ENCODE measurements around the gene NDUFA13. TPM values are rescaled to one million over a fixed set of nuclear protein-coding genes. Genes with fewer than 3 reads are reported as not detected.

NDUFA13 gene
- total and polyA plus RNA-seq, 2 donors: 219 to 433 TPM

DNA sequence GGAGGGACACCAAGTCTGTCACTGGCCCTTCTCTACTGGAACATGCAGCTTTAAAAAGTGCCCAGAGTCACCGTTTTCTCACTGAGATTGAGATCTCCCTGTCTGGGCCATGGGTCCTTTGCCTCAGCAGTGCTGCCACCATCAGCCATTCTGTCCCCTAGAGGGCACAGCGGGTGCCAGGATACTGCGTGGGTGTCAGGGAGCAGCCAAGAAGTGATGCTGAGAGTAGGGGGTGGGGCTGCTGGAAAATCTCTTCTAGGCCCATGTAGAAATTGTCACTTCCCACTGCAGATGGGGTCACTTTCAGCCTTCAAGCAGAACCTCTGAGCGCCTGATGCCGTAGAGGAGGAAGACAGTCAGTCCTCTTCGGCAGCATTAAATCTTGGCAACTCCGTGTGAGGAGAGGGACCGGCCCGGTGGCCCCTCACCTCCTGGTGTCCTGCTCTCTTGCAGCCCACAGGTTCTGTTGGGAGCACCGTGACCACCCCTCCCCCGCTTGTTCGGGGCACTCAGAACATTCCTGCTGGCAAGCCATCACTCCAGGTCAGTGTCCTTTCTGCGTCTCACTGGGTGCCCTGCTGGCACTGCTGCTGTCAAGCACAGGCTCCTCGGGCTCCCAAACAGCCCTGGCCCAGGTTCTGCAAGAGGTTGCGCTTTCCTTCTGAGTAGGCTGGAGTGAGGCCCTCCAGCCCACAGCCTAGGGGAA is 22.0 kb upstream of the NDUFA13 start:
- WGBS: 96% methylated on average over 15 of the region's 15 CpGs
- no peak for DNase-seq (ENCODE audit: low read depth in 6 of 9, low spot score in 9 of 9)
- peaks cover 13 to 16% of the 10 kb centered on the region in 2 donors for H3K4me1 ChIP-seq (ENCODE audit: control insufficient read depth in 2 of 2, insufficient read depth in 2 of 2, low read length in 2 of 2)
- H3K27me3 ChIP-seq (ENCODE audit: control insufficient read depth in 2 of 2, insufficient read depth in 1 of 2, low read length in 1 of 2): no peaks in the 10 kb centered on the region
- no peak overlapping the region for H3K27ac ChIP-seq (ENCODE audit: low read depth in 1 of 2, low read length in 1 of 2)
- peaks cover 76 to 78% of the 10 kb centered on the region in 2 donors for H3K36me3 ChIP-seq (ENCODE audit: control insufficient read depth in 2 of 2, insufficient read depth in 2 of 2, low read length in 1 of 2)
- H3K9me3 ChIP-seq (ENCODE audit: control insufficient read depth in 2 of 2, insufficient read depth in 1 of 2, low read length in 1 of 2): no peaks in the 10 kb centered on the region
- H3K4me3 ChIP-seq (ENCODE audit: low read length in 2 of 2): no peak overlapping the region

DNA sequence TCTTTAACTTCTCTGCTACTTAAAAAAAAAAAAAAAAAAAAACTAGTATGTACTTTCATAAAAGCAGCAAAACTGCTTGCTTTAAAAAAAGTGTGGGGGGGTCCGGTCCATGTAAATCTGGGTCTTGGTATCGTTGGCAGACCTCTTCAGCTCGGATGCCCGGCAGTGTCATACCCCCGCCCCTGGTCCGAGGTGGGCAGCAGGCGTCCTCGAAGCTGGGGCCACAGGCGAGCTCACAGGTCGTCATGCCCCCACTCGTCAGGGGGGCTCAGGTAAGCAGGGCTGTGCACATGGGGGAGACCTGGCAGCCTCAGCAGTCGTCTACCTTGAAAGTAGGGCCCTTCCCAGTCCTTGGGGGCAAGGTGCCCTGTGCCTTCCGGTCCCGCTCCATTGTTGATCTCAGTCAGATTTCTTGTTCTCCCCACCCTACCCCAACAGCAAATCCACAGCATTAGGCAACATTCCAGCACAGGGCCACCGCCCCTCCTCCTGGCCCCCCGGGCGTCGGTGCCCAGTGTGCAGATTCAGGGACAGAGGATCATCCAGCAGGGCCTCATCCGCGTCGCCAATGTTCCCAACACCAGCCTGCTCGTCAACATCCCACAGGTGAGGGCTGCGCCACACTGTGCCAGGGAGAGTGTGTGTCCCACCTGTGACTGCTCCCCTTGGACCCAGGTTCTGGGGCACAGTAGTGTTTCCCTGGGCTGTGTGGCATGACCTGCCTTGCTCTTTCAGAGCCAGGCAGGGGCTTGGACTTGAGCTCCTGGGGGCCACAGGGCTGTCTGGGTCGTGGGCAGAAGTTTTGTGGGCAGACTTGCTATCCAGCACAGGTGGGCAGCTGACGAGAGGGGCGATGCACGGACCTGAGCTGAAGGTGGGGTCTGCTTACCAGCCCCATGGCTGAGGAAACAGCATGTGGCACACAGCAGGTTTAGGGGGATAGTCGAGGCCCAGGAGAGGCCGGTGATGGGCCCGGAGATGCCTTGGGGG is 20.1 kb upstream of the NDUFA13 start:
- WGBS: 97% methylated on average over 30 of the region's 30 CpGs
- H3K4me3 ChIP-seq (ENCODE audit: low read length in 2 of 2): no peak overlapping the region
- peaks cover 0 to 1% of the 10 kb centered on the region in 2 donors for H3K9me3 ChIP-seq (ENCODE audit: control insufficient read depth in 2 of 2, insufficient read depth in 1 of 2, low read length in 1 of 2)
- no peaks in the 10 kb centered on the region for H3K27me3 ChIP-seq (ENCODE audit: control insufficient read depth in 2 of 2, insufficient read depth in 1 of 2, low read length in 1 of 2)
- no peak for DNase-seq (ENCODE audit: low read depth in 6 of 9, low spot score in 9 of 9)
- peaks cover 90 to 94% of the 10 kb centered on the region in 2 donors for H3K36me3 ChIP-seq (ENCODE audit: control insufficient read depth in 2 of 2, insufficient read depth in 2 of 2, low read length in 1 of 2)
- H3K27ac ChIP-seq (ENCODE audit: low read depth in 1 of 2, low read length in 1 of 2): no peak overlapping the region
- H3K4me1 ChIP-seq (ENCODE audit: control insufficient read depth in 2 of 2, insufficient read depth in 2 of 2, low read length in 2 of 2): no peaks in the 10 kb centered on the region

DNA sequence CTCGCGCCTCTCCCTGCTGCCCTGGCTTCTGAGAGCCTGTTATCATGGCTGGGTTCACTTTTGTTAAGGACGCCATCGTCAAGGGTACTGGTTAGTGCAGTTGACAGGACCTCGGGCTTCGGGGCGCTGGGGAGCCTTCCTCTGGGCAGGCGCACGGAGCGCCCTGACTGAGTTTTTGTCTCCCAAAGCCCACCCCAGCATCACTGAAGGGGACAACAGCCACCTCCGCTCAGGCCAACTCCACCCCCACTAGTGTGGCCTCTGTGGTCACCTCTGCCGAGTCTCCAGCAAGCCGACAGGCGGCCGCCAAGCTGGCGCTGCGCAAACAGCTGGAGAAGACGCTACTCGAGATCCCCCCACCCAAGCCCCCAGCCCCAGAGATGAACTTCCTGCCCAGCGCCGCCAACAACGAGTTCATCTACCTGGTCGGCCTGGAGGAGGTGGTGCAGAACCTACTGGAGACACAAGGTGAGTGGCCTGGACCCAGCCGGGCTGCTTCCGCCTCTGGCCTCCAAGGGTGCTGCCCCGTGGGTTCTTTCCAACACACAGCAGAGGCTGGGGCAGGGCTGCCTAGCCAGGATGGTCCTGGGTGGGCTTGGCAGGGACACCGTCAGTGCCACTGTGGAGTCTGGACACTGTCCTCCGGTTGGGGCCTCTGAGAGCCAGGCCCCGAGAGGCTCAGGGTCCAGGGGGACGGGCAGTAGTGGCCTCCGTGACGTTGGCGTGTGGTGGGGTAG is 17.6 kb upstream of the NDUFA13 start:
- Histone ChIP-seq H3K36me3 (ENCODE audit: control insufficient read depth in 2 of 2, insufficient read depth in 2 of 2, low read length in 1 of 2) (peaks cover 93 to 96% of the 10 kb centered on the region in 2 donors), H3K4me3 (ENCODE audit: low read length in 2 of 2) (no peak overlapping the region), H3K27me3 (ENCODE audit: control insufficient read depth in 2 of 2, insufficient read depth in 1 of 2, low read length in 1 of 2) (no peaks in the 10 kb centered on the region), H3K27ac (ENCODE audit: low read depth in 1 of 2, low read length in 1 of 2) (no peak overlapping the region), H3K4me1 (ENCODE audit: control insufficient read depth in 2 of 2, insufficient read depth in 2 of 2, low read length in 2 of 2) (no peaks in the 10 kb centered on the region), H3K9me3 (ENCODE audit: control insufficient read depth in 2 of 2, insufficient read depth in 1 of 2, low read length in 1 of 2) (peaks cover 0 to 1% of the 10 kb centered on the region in 2 donors)
- 98% methylated on average over 33 of the region's 33 CpGs for WGBS
- no peak for DNase-seq (ENCODE audit: low read depth in 6 of 9, low spot score in 9 of 9)

DNA sequence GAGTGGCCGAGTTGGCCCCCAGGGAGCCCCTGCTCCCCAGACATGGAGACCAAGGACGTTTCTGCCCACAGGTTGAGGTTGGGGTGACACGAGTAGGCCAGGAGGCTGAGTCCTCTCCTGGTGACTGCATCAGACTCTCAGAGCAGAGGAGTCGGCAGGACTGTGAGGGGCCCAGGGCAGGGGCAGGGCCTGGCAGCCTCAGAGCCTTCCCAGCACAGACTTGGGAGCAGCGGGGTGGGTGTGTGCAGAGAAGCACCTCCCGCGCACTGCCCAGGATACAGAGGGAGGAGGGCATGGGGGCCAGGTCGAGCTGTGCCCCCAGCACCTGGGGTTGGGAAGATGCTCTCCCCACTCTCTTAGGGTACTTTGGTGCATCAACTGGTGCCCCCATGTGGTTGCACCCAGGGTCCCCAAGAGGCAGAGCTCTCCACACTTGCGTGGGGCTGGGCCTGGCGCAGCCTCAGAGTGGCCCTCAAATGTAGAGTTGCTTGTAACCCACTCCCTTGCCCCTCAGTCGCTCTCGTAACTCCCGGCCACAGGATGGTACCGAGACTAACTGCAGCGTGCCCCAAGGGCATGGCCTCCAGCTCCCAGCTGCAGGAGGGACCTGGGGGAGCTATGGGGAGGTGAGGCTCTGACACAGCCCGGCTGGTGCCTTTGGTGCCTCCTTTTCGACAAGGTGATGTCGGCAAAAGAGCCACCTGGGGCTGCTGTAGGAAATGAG is 16.6 kb upstream of the NDUFA13 start:
- no peak overlapping the region for H3K4me3 ChIP-seq (ENCODE audit: low read length in 2 of 2)
- H3K27me3 ChIP-seq (ENCODE audit: control insufficient read depth in 2 of 2, insufficient read depth in 1 of 2, low read length in 1 of 2): no peaks in the 10 kb centered on the region
- no peaks in the 10 kb centered on the region for H3K4me1 ChIP-seq (ENCODE audit: control insufficient read depth in 2 of 2, insufficient read depth in 2 of 2, low read length in 2 of 2)
- 96% methylated on average over 18 of the region's 18 CpGs for WGBS
- peaks cover 1 to 4% of the 10 kb centered on the region in 2 donors for H3K9me3 ChIP-seq (ENCODE audit: control insufficient read depth in 2 of 2, insufficient read depth in 1 of 2, low read length in 1 of 2)
- no peak overlapping the region for H3K27ac ChIP-seq (ENCODE audit: low read depth in 1 of 2, low read length in 1 of 2)
- DNase-seq (ENCODE audit: low read depth in 6 of 9, low spot score in 9 of 9): no peak
- peaks cover 95 to 96% of the 10 kb centered on the region in 2 donors for H3K36me3 ChIP-seq (ENCODE audit: control insufficient read depth in 2 of 2, insufficient read depth in 2 of 2, low read length in 1 of 2)

DNA sequence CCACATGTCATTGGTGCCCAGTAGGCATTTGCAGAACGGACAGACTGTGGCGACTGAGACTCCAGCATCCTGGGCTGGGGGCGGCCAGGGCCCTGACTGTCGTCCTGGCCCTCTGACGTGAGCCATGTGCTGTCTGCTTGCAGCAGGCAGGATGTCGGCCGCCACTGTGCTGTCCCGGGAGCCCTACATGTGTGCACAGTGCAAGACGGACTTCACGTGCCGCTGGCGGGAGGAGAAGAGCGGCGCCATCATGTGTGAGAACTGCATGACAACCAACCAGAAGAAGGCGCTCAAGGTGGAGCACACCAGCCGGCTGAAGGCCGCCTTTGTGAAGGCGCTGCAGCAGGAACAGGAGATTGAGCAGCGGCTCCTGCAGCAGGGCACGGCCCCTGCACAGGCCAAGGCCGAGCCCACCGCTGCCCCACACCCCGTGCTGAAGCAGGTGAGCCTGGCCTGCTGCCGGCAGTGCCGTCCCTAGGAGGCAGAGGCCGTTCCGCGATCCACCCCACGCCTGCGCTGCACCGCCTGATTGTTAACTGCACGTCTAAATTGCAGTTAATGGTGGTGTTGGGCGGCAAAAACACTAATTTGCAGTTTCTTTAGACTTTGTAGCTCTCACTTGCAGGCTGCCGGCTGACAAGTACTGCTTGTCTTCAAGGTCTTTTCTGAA is 14.9 kb upstream of the NDUFA13 start:
- Histone ChIP-seq H3K36me3 (ENCODE audit: control insufficient read depth in 2 of 2, insufficient read depth in 2 of 2, low read length in 1 of 2) (peaks cover 96 to 100% of the 10 kb centered on the region in 2 donors), H3K27ac (ENCODE audit: low read depth in 1 of 2, low read length in 1 of 2) (no peak overlapping the region), H3K4me3 (ENCODE audit: low read length in 2 of 2) (no peak overlapping the region), H3K9me3 (ENCODE audit: control insufficient read depth in 2 of 2, insufficient read depth in 1 of 2, low read length in 1 of 2) (peaks cover 1 to 4% of the 10 kb centered on the region in 2 donors), H3K4me1 (ENCODE audit: control insufficient read depth in 2 of 2, insufficient read depth in 2 of 2, low read length in 2 of 2) (no peaks in the 10 kb centered on the region), H3K27me3 (ENCODE audit: control insufficient read depth in 2 of 2, insufficient read depth in 1 of 2, low read length in 1 of 2) (no peaks in the 10 kb centered on the region)
- WGBS: 98% methylated on average over 34 of the region's 34 CpGs
- no peak for DNase-seq (ENCODE audit: low read depth in 6 of 9, low spot score in 9 of 9)

DNA sequence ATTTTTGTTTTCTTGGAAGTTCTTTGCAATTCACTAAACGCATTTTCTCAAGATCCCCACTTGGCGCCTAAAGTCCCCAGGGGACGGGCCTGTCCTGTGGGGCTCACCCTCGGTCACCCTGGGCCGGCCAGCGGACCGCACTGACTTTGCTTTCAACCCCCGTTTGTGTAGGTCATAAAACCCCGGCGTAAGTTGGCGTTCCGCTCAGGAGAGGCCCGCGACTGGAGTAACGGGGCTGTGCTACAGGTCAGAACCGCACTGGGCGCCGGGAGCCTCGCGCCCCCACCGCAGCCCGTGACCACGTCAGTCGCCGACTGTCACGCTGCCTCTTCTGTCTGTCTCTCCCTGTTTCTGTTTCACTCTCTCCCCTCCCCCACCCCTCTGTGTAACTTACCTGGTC is 14.2 kb upstream of the NDUFA13 start:
- WGBS: 98% methylated on average over 26 of the region's 26 CpGs
- H3K27me3 ChIP-seq (ENCODE audit: control insufficient read depth in 2 of 2, insufficient read depth in 1 of 2, low read length in 1 of 2): no peaks in the 10 kb centered on the region
- peaks cover 1 to 4% of the 10 kb centered on the region in 2 donors for H3K9me3 ChIP-seq (ENCODE audit: control insufficient read depth in 2 of 2, insufficient read depth in 1 of 2, low read length in 1 of 2)
- no peak overlapping the region for H3K27ac ChIP-seq (ENCODE audit: low read depth in 1 of 2, low read length in 1 of 2)
- no peak overlapping the region for H3K4me3 ChIP-seq (ENCODE audit: low read length in 2 of 2)
- no peak for DNase-seq (ENCODE audit: low read depth in 6 of 9, low spot score in 9 of 9)
- peaks cover 96 to 100% of the 10 kb centered on the region in 2 donors for H3K36me3 ChIP-seq (ENCODE audit: control insufficient read depth in 2 of 2, insufficient read depth in 2 of 2, low read length in 1 of 2)
- no peaks in the 10 kb centered on the region for H3K4me1 ChIP-seq (ENCODE audit: control insufficient read depth in 2 of 2, insufficient read depth in 2 of 2, low read length in 2 of 2)

DNA sequence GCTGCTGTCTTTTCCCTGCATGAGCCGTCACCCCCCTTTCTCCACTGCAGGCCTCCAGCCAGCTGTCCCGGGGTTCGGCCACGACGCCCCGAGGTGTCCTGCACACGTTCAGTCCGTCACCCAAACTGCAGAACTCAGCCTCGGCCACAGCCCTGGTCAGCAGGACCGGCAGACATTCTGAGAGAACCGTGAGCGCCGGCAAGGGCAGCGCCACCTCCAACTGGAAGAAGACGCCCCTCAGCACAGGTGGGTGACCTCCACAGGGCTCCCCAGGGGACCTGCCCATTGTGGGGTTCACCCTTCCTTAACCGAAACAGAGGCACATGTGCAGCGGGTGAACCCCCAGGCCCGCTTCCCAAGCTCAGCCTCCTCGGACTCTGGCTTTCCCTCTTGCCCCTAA is 13.7 kb upstream of the NDUFA13 start:
- Histone ChIP-seq H3K4me1 (ENCODE audit: control insufficient read depth in 2 of 2, insufficient read depth in 2 of 2, low read length in 2 of 2) (no peaks in the 10 kb centered on the region), H3K27ac (ENCODE audit: low read depth in 1 of 2, low read length in 1 of 2) (no peak overlapping the region), H3K36me3 (ENCODE audit: control insufficient read depth in 2 of 2, insufficient read depth in 2 of 2, low read length in 1 of 2) (peaks cover 95 to 98% of the 10 kb centered on the region in 2 donors), H3K9me3 (ENCODE audit: control insufficient read depth in 2 of 2, insufficient read depth in 1 of 2, low read length in 1 of 2) (peaks cover 1 to 4% of the 10 kb centered on the region in 2 donors), H3K27me3 (ENCODE audit: control insufficient read depth in 2 of 2, insufficient read depth in 1 of 2, low read length in 1 of 2) (no peaks in the 10 kb centered on the region), H3K4me3 (ENCODE audit: low read length in 2 of 2) (no peak overlapping the region)
- 98% methylated on average over 19 of the region's 19 CpGs for WGBS
- no peak for DNase-seq (ENCODE audit: low read depth in 6 of 9, low spot score in 9 of 9)

Data from thymus (tissue), 11 donors.